ENCODE data around the gene SKAP2. TPM values are rescaled to one million over a fixed set of nuclear protein-coding genes. Genes with fewer than 3 reads are reported as not detected.

SKAP2 gene
- polyA plus RNA-seq, 1 donor, result 31.2 TPM

- Histone ChIP-seq H3K4me3 (ENCODE audit: low read length) (no peak overlapping the region), H3K27me3 (ENCODE audit: control insufficient read depth, insufficient read depth, low read length) (no peaks in the 10 kb centered on the region), H3K4me1 (ENCODE audit: control insufficient read depth, insufficient read depth, low read length) (no peaks in the 10 kb centered on the region), H3K27ac (ENCODE audit: low read length) (no peak overlapping the region), H3K9me3 (ENCODE audit: control insufficient read depth, low read depth, low read length) (no peaks in the 10 kb centered on the region), H3K36me3 (ENCODE audit: control insufficient read depth, insufficient read depth, low read length) (no peaks in the 10 kb centered on the region)
- no peak for DNase-seq
- WGBS (ENCODE audit: insufficient coverage, low lambda C conversion rate), result no CpG with 5 or more reads among the region's 5 CpGs
Measured at GRCh38 chr7:26723129-26723528, 141.3 kb downstream of the SKAP2 start.

DNA sequence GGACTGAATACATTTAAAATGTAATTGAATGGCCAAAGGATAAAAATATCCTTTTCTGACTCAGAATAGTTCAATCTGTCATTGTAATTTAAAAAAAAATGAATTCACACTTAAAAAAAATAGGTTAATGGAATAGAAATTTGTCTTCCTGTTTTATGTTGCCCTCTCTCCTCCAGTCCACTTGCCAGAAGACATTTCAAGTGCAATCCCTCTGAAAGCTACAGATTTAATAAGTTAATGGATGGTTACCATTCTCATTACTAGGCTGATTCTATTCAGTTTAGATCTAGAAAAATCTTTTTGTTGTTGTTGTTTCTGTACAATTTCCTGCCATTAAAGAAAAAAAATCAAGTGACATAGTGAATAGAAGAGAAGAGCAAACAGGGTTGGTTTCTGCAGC lies 142.9 kb downstream of the SKAP2 start:
- no peak for DNase-seq
- H3K4me3 ChIP-seq (ENCODE audit: low read length), result no peak overlapping the region
- H3K9me3 ChIP-seq (ENCODE audit: control insufficient read depth, low read depth, low read length), result no peaks in the 10 kb centered on the region
- H3K4me1 ChIP-seq (ENCODE audit: control insufficient read depth, insufficient read depth, low read length), result no peaks in the 10 kb centered on the region
- no peak overlapping the region for H3K27ac ChIP-seq (ENCODE audit: low read length)
- no peaks in the 10 kb centered on the region for H3K36me3 ChIP-seq (ENCODE audit: control insufficient read depth, insufficient read depth, low read length)
- H3K27me3 ChIP-seq (ENCODE audit: control insufficient read depth, insufficient read depth, low read length), result no peaks in the 10 kb centered on the region

DNA sequence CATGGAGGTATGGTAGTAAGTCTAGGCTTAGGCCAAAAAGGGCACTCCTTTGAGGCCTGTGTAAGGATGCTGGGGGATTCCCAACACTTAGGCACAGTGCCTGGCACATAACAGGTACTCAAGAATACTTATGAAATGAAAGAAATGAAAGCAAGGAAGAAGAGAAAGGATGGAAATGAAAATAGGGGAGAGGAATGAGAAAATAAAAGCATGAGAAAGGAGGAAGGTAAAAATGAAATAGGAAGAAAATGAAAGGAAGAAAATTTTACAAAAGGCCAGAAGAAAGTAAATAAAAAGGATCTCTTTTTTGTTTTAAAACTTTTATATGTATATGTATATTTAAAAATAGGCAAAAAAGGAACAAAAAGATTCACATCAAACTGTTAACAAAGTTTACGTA lies 146.3 kb downstream of the SKAP2 start:
- H3K27me3 ChIP-seq (ENCODE audit: control insufficient read depth, insufficient read depth, low read length), result no peaks in the 10 kb centered on the region
- H3K4me3 ChIP-seq (ENCODE audit: low read length), result no peak overlapping the region
- 100% methylated on average over 1 of the region's 1 CpG for WGBS (ENCODE audit: insufficient coverage, low lambda C conversion rate)
- H3K36me3 ChIP-seq (ENCODE audit: control insufficient read depth, insufficient read depth, low read length), result no peaks in the 10 kb centered on the region
- DNase-seq, result no peak
- H3K4me1 ChIP-seq (ENCODE audit: control insufficient read depth, insufficient read depth, low read length), result no peaks in the 10 kb centered on the region
- no peak overlapping the region for H3K27ac ChIP-seq (ENCODE audit: low read length)
- no peaks in the 10 kb centered on the region for H3K9me3 ChIP-seq (ENCODE audit: control insufficient read depth, low read depth, low read length)

DNA sequence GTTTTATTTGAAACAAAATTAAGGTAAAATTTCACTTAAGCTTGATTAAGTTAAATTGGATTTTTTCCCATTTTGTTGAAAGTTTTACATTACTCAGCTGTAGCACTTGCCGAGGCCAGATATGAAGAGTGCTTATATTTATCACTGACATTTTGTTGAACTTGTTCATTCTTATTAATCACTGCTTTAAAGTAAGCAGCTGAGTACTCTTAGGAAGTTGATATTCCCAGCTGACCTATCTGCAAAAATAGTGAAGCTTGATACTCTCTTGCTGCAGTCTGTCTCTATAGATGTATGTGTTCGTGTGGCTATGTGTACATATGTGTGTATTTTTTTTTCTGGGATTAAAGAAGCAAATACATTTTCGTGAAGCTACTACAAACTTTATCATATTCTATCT lies 150.0 kb downstream of the SKAP2 start:
- no peaks in the 10 kb centered on the region for H3K4me1 ChIP-seq (ENCODE audit: control insufficient read depth, insufficient read depth, low read length)
- H3K4me3 ChIP-seq (ENCODE audit: low read length), result no peak overlapping the region
- 73% methylated on average over 2 of the region's 3 CpGs for WGBS (ENCODE audit: insufficient coverage, low lambda C conversion rate)
- no peaks in the 10 kb centered on the region for H3K27me3 ChIP-seq (ENCODE audit: control insufficient read depth, insufficient read depth, low read length)
- H3K36me3 ChIP-seq (ENCODE audit: control insufficient read depth, insufficient read depth, low read length), result peaks cover 2% of the 10 kb centered on the region
- no peak for DNase-seq
- no peaks in the 10 kb centered on the region for H3K9me3 ChIP-seq (ENCODE audit: control insufficient read depth, low read depth, low read length)
- no peak overlapping the region for H3K27ac ChIP-seq (ENCODE audit: low read length)

DNA sequence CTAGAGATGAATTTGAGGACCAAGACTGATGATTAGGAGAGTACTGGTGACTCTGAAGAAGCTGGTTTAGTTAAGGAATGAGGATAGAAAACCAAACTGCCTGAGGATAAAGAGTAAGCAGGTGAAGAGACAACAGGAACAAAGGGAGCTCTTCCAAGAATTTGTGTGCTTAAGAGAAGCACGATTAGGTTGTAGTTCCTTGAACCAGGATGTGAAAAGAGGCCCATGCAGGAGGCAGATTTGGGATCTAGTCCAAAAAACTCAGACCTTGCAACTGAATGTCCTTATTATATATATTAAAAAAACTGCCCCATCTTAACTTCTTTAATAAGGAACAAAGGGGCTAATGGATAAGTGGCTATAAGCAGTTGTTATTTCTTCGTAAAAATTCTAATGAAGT lies 150.4 kb downstream of the SKAP2 start:
- no peak overlapping the region for H3K4me3 ChIP-seq (ENCODE audit: low read length)
- 67% methylated on average over 1 of the region's 2 CpGs for WGBS (ENCODE audit: insufficient coverage, low lambda C conversion rate)
- peaks cover 2% of the 10 kb centered on the region for H3K36me3 ChIP-seq (ENCODE audit: control insufficient read depth, insufficient read depth, low read length)
- no peaks in the 10 kb centered on the region for H3K9me3 ChIP-seq (ENCODE audit: control insufficient read depth, low read depth, low read length)
- no peaks in the 10 kb centered on the region for H3K27me3 ChIP-seq (ENCODE audit: control insufficient read depth, insufficient read depth, low read length)
- DNase-seq, result no peak
- no peak overlapping the region for H3K27ac ChIP-seq (ENCODE audit: low read length)
- H3K4me1 ChIP-seq (ENCODE audit: control insufficient read depth, insufficient read depth, low read length), result no peaks in the 10 kb centered on the region

- Histone ChIP-seq H3K27me3 (ENCODE audit: control insufficient read depth, insufficient read depth, low read length) (no peaks in the 10 kb centered on the region), H3K36me3 (ENCODE audit: control insufficient read depth, insufficient read depth, low read length) (peaks cover 2% of the 10 kb centered on the region), H3K9me3 (ENCODE audit: control insufficient read depth, low read depth, low read length) (no peaks in the 10 kb centered on the region), H3K4me1 (ENCODE audit: control insufficient read depth, insufficient read depth, low read length) (no peaks in the 10 kb centered on the region), H3K27ac (ENCODE audit: low read length) (no peak overlapping the region), H3K4me3 (ENCODE audit: low read length) (no peak overlapping the region)
- DNase-seq, result no peak
- no CpG with 5 or more reads among the region's 1 CpG for WGBS (ENCODE audit: insufficient coverage, low lambda C conversion rate)
Measured at GRCh38 chr7:26709210-26709990, 155.0 kb downstream of the SKAP2 start.

DNA sequence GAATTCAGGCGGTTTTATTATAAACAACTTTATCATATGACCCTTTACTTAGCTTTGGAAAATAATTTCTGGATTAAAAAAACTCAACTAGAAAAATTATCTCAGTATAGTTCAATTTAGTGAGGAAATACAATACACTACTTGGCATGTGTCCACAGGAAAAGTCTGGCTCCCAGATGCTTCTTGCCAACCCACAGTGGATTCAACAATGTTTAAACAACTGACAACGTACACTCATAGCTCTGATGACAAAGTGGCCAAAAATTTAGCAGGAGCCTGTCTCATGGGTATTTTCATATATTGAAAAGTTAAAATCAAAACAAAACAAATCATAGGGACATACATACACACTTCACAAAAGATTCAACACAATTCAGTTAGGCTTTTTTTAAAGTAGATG lies 158.8 kb downstream of the SKAP2 start:
- DNase-seq, result no peak
- H3K27me3 ChIP-seq (ENCODE audit: control insufficient read depth, insufficient read depth, low read length), result no peaks in the 10 kb centered on the region
- 71% methylated on average over 1 of the region's 2 CpGs for WGBS (ENCODE audit: insufficient coverage, low lambda C conversion rate)

DNA sequence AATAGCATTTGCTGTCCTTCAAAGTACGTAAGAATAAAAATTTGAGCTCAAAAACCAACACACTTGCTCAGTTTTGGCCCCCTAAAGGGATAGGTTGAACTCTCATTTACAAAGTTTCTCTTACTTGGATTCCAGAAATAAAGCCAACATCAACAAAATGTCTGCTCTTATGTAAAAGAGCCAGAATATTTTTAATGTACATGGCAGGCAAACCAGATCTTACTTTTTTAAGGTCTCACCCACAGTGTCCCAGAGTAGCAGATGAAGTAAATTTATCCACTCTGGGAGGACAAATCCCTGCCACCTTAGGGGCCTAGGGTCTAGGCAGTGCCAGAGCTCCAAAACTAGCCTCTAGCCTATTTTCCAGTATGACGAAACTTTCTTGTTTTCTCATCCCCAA lies 159.6 kb downstream of the SKAP2 start:
- H3K36me3 ChIP-seq (ENCODE audit: control insufficient read depth, insufficient read depth, low read length), result no peaks in the 10 kb centered on the region
- no peaks in the 10 kb centered on the region for H3K9me3 ChIP-seq (ENCODE audit: control insufficient read depth, low read depth, low read length)
- no peak overlapping the region for H3K4me3 ChIP-seq (ENCODE audit: low read length)
- H3K4me1 ChIP-seq (ENCODE audit: control insufficient read depth, insufficient read depth, low read length), result no peaks in the 10 kb centered on the region
- no peak for DNase-seq
- WGBS (ENCODE audit: insufficient coverage, low lambda C conversion rate), result 100% methylated on average over 1 of the region's 2 CpGs
- no peak overlapping the region for H3K27ac ChIP-seq (ENCODE audit: low read length)
- H3K27me3 ChIP-seq (ENCODE audit: control insufficient read depth, insufficient read depth, low read length), result no peaks in the 10 kb centered on the region

More for the DNA sequence above, 158.8 kb downstream of the SKAP2 start:
- no peak overlapping the region for H3K4me3 ChIP-seq (ENCODE audit: low read length)
- no peaks in the 10 kb centered on the region for H3K36me3 ChIP-seq (ENCODE audit: control insufficient read depth, insufficient read depth, low read length)
- H3K27ac ChIP-seq (ENCODE audit: low read length), result no peak overlapping the region
- H3K4me1 ChIP-seq (ENCODE audit: control insufficient read depth, insufficient read depth, low read length), result no peaks in the 10 kb centered on the region
- no peaks in the 10 kb centered on the region for H3K9me3 ChIP-seq (ENCODE audit: control insufficient read depth, low read depth, low read length)

DNA sequence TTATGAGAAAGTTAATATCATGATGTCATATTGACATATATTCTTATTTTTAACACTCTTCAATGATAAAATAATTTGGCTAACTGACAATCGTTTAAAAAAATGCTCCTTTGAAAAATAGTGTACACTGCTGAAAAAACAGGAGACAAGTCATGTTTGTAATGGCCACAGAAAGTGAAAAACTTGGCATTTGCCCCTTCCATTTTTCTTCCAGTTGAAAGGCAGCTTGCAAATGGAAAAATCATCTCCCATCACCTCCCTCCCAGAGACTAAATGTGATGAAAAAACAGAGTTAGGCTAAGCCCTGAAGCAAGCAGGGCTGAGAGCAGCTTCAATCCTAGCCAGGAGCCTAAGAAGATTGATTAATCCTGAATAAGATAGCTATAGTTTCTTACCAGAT lies 160.4 kb downstream of the SKAP2 start:
- WGBS (ENCODE audit: insufficient coverage, low lambda C conversion rate), result no CpG with 5 or more reads among the region's 1 CpG
- H3K27me3 ChIP-seq (ENCODE audit: control insufficient read depth, insufficient read depth, low read length), result no peaks in the 10 kb centered on the region
- no peaks in the 10 kb centered on the region for H3K9me3 ChIP-seq (ENCODE audit: control insufficient read depth, low read depth, low read length)
- no peak overlapping the region for H3K4me3 ChIP-seq (ENCODE audit: low read length)
- DNase-seq, result no peak
- no peak overlapping the region for H3K27ac ChIP-seq (ENCODE audit: low read length)
- no peaks in the 10 kb centered on the region for H3K4me1 ChIP-seq (ENCODE audit: control insufficient read depth, insufficient read depth, low read length)
- H3K36me3 ChIP-seq (ENCODE audit: control insufficient read depth, insufficient read depth, low read length), result no peaks in the 10 kb centered on the region

DNA sequence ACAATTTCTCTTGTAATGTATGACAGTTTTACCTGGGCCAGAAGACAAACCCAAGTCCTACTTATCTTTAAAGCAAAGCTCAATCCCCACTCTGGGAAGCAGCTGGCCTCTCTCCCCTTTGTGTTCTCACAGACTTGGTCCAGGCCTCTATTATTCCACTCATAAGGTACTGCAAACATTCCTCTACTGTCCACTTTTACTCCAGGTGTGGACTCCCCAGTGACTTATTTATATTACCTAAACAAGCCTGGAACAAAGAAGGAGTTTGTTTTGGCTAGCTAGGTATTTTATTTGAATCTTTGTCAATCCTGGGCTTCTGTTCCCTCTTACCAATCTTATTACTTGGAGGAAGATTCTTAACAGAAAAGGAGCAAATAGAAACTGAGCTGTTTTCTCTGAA lies 163.5 kb downstream of the SKAP2 start:
- Histone ChIP-seq H3K36me3 (ENCODE audit: control insufficient read depth, insufficient read depth, low read length) (no peaks in the 10 kb centered on the region), H3K27ac (ENCODE audit: low read length) (no peak overlapping the region), H3K9me3 (ENCODE audit: control insufficient read depth, low read depth, low read length) (no peaks in the 10 kb centered on the region), H3K4me1 (ENCODE audit: control insufficient read depth, insufficient read depth, low read length) (no peaks in the 10 kb centered on the region), H3K27me3 (ENCODE audit: control insufficient read depth, insufficient read depth, low read length) (no peaks in the 10 kb centered on the region), H3K4me3 (ENCODE audit: low read length) (no peak overlapping the region)
- no peak for DNase-seq

DNA sequence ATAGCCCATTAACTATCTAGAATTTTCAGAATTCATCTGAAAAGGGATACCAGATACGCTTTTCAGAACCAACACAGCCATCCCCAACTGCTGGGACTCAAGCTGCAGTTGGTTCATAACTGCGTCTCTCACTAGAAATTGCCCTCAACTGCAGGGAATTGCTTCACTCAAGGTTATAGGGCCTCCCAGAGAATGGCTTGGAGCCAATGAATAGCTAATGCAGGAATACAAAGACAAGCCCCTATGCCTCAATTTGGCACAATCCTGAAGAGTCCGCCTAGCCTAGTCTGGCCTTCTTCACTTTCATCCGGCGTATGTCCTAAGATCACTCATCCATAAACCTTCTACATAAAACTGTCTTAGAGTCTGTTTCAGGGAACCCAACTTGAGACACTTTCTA lies 164.0 kb downstream of the SKAP2 start:
- Histone ChIP-seq H3K4me3 (ENCODE audit: low read length) (no peak overlapping the region), H3K4me1 (ENCODE audit: control insufficient read depth, insufficient read depth, low read length) (no peaks in the 10 kb centered on the region), H3K27me3 (ENCODE audit: control insufficient read depth, insufficient read depth, low read length) (no peaks in the 10 kb centered on the region), H3K9me3 (ENCODE audit: control insufficient read depth, low read depth, low read length) (no peaks in the 10 kb centered on the region), H3K27ac (ENCODE audit: low read length) (no peak overlapping the region), H3K36me3 (ENCODE audit: control insufficient read depth, insufficient read depth, low read length) (no peaks in the 10 kb centered on the region)
- DNase-seq, result no peak
- no CpG with 5 or more reads among the region's 5 CpGs for WGBS (ENCODE audit: insufficient coverage, low lambda C conversion rate)

Data from large intestine (tissue), 3 donors.